ENCODE results near the gene ARAP3. TPM values are rescaled to one million over a fixed set of nuclear protein-coding genes. Genes with fewer than 3 reads are reported as not detected.

ARAP3 gene
- polyA plus RNA-seq, 1 donor (not counting 4 experiments of a cell fraction or from before 2014, with no cell fraction given), result 1.3 TPM

DNA sequence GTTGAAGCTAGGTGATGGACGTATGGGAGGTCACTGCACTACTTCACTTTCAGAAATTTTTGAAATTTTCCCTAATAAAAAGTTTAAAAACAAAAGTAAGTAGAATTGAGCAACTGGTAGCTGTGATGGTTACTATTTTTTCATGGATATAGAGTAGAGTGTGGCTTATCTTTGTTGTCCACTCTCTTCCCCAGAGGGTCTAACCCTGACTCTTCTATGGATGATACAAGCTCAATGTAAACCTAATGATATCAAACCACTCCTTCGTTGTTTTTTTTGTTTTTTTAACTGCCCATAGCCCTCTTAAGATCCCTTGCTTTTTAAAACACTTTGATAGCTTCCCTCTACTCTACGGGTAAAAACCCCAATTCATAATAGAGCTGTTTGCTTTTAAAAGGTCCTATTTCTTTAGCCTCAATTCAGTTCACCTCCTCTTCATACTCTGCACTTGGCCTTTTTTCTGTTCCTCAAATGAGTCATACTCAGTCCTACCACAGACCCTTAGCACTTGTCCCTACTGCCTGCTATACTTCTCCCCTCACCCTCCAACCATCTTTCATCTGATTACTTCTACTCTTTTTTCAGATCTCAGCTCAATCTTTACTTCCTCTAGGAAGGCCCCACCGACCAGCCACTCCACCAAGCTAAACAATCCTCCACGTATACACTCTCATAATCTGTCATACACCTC is 48.0 kb downstream of the ARAP3 start:
- no peak for TF ChIP-seq EZH2 (IDR thresholded peaks at IDR 0.05; ENCODE audit: low read length)
- TF ChIP-seq, protein P1, sequence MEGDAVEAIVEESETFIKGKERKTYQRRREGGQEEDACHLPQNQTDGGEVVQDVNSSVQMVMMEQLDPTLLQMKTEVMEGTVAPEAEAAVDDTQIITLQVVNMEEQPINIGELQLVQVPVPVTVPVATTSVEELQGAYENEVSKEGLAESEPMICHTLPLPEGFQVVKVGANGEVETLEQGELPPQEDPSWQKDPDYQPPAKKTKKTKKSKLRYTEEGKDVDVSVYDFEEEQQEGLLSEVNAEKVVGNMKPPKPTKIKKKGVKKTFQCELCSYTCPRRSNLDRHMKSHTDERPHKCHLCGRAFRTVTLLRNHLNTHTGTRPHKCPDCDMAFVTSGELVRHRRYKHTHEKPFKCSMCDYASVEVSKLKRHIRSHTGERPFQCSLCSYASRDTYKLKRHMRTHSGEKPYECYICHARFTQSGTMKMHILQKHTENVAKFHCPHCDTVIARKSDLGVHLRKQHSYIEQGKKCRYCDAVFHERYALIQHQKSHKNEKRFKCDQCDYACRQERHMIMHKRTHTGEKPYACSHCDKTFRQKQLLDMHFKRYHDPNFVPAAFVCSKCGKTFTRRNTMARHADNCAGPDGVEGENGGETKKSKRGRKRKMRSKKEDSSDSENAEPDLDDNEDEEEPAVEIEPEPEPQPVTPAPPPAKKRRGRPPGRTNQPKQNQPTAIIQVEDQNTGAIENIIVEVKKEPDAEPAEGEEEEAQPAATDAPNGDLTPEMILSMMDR (optimal IDR thresholded peaks at IDR 0.05 in 1 of 3, IDR thresholded peaks at IDR 0.05 in 1 of 3, conservative IDR thresholded peaks at IDR 0.05 in 1 of 3; ENCODE audit: extremely low read depth in 1 of 3, insufficient read depth in 2 of 3, low read length in 3 of 3), result no peak
- Histone ChIP-seq H3K36me3 (ENCODE audit: control insufficient read depth in 2 of 2, extremely low read depth in 1 of 2, insufficient read depth in 2 of 2, low read length in 2 of 2) (peaks cover 9 to 12% of the 10 kb centered on the region in 2 experiments), H4K20me1 (ENCODE audit: control insufficient read depth, extremely low read depth, insufficient read depth, low read length) (peaks cover 4% of the 10 kb centered on the region), H3K79me2 (ENCODE audit: control insufficient read depth, insufficient read depth, low read length) (peaks cover 54% of the 10 kb centered on the region), H3K4me2 (ENCODE audit: control insufficient read depth, extremely low read depth, insufficient read depth, low read depth, low read length) (no peak overlapping the region), H2AFZ (ENCODE audit: control insufficient read depth, low read length) (no peak overlapping the region), H3K4me1 (ENCODE audit: control insufficient read depth, extremely low read depth, insufficient read depth, low read length) (peaks cover 14% of the 10 kb centered on the region), H3K9ac (ENCODE audit: control insufficient read depth, extremely low read depth, insufficient read depth, low read length) (no peak overlapping the region), H3K9me3 (ENCODE audit: control insufficient read depth, low read depth, low read length) (no peaks in the 10 kb centered on the region), H3K9me1 (ENCODE audit: control insufficient read depth, extremely low read depth, insufficient read depth, low read length) (no peaks in the 10 kb centered on the region), H3K27me3 (ENCODE audit: control insufficient read depth, extremely low read depth, insufficient read depth, low read length) (no peaks in the 10 kb centered on the region), H3K4me3 (ENCODE audit: control insufficient read depth in 2 of 3, extremely low read depth in 1 of 3, insufficient read depth in 2 of 3, low read depth in 1 of 3, low read length in 3 of 3) (no peak overlapping the region), H3K27ac (ENCODE audit: control insufficient read depth, insufficient read depth, low read length) (no peak overlapping the region)
- dilution Hi-C loops (cut with MboI; ENCODE audit: extremely low pct_ligation_motif_present, low sequenced_read_pairs), result no loop called here
- DNase-seq (ENCODE audit: low read depth, low spot score), result no peak
- FAIRE-seq, result no peak

DNA sequence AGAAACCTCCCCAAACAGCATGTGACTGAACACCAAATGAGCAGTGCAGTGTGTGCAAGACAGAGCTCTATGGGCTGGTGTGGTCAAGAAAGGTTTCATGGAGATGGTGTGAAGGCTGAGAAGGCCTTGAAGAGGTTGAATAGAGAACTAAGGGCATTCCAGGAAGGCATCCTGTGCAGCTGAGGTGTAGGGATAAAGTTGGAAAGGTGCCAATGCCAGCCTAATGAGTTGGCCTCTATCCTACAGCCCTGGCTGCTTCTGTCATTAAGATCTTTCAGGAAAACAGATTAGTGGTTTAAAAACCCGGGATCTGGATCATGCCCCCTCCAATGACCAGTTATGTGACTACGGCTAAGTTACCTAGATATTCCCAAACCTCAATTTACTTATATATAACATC is 49.4 kb downstream of the ARAP3 start:
- Histone ChIP-seq H3K9ac (ENCODE audit: control insufficient read depth, extremely low read depth, insufficient read depth, low read length) (no peak overlapping the region), H3K4me3 (ENCODE audit: control insufficient read depth in 2 of 3, extremely low read depth in 1 of 3, insufficient read depth in 2 of 3, low read depth in 1 of 3, low read length in 3 of 3) (no peak overlapping the region), H4K20me1 (ENCODE audit: control insufficient read depth, extremely low read depth, insufficient read depth, low read length) (peaks cover 4% of the 10 kb centered on the region), H3K4me2 (ENCODE audit: control insufficient read depth, extremely low read depth, insufficient read depth, low read depth, low read length) (no peak overlapping the region), H3K4me1 (ENCODE audit: control insufficient read depth, extremely low read depth, insufficient read depth, low read length) (peaks cover 10% of the 10 kb centered on the region), H3K27ac (ENCODE audit: control insufficient read depth, insufficient read depth, low read length) (no peak overlapping the region), H3K27me3 (ENCODE audit: control insufficient read depth, extremely low read depth, insufficient read depth, low read length) (no peaks in the 10 kb centered on the region), H3K9me1 (ENCODE audit: control insufficient read depth, extremely low read depth, insufficient read depth, low read length) (no peaks in the 10 kb centered on the region), H3K79me2 (ENCODE audit: control insufficient read depth, insufficient read depth, low read length) (peaks cover 54% of the 10 kb centered on the region), H3K9me3 (ENCODE audit: control insufficient read depth, low read depth, low read length) (no peaks in the 10 kb centered on the region), H2AFZ (ENCODE audit: control insufficient read depth, low read length) (no peak overlapping the region), H3K36me3 (ENCODE audit: control insufficient read depth in 2 of 2, extremely low read depth in 1 of 2, insufficient read depth in 2 of 2, low read length in 2 of 2) (peaks cover 21 to 25% of the 10 kb centered on the region in 2 experiments)
- DNase-seq (ENCODE audit: low read depth, low spot score), result no peak
- dilution Hi-C loops (cut with MboI; ENCODE audit: extremely low pct_ligation_motif_present, low sequenced_read_pairs), result no loop called here
- peak; percentile 9 for FAIRE-seq
- TF ChIP-seq, protein P1 (optimal IDR thresholded peaks at IDR 0.05 in 1 of 3, IDR thresholded peaks at IDR 0.05 in 1 of 3, conservative IDR thresholded peaks at IDR 0.05 in 1 of 3; ENCODE audit: extremely low read depth in 1 of 3, insufficient read depth in 2 of 3, low read length in 3 of 3), result no peak
- TF ChIP-seq EZH2 (IDR thresholded peaks at IDR 0.05; ENCODE audit: low read length), result no peak

Data from keratinocyte (primary cell).